ENCODE measurements around the gene QSOX2. TPM values are rescaled to one million over a fixed set of nuclear protein-coding genes. Genes with fewer than 3 reads are reported as not detected.

The QSOX2 gene
- total RNA-seq, 1 donor = 7.1 TPM

DNA sequence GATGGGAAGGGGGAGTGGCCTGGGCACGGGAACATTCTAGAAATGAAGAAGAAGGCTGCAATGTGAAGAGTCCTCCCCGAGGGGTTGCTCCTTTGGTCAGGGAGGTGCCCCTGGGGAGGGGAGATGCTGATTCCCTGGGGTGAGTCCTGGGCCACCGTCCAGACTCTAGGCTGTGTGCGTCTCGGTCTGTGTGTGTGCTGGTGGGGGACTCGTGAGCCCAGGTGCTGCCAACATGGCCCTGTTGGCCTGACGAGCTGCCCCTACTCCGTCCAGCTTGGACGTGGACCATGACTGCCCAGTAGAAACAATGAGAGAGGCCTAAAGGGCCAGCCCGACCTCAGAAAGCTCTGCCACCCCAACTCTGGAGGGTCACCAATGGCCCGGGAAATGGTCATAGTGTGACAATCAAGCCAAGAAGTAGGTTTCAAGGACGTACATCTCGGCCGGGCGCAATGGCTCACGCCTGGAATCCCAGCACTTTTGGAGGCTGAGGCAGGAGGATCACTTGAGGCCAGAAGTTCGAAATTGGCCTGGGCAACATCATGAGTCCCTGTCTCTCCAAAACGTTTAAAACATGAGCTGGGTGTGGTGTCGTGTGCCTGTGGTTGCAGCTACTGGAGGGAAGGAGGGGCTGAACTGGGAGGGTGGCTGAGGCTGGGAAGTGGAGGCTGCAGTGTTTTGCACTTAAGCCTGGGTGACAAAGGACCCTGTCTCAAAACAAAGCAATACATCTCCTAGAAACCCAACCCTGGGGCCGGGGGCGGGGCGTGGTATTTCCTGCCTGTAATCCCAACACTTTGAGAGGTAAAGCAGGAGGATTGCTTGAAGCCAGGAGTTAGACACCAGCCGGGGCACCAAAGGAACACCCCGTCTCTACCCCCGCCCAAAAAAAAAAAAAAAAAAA is 57.7 kb downstream of the QSOX2 start:
- DNase-seq (ENCODE audit: low read depth) = no peak
- no peak overlapping the region for H3K4me3 ChIP-seq (ENCODE audit: low read depth, low read length)
- TF ChIP-seq CTCF (IDR thresholded peaks at IDR 0.05; ENCODE audit: insufficient read depth, low read length) = no peak

DNA sequence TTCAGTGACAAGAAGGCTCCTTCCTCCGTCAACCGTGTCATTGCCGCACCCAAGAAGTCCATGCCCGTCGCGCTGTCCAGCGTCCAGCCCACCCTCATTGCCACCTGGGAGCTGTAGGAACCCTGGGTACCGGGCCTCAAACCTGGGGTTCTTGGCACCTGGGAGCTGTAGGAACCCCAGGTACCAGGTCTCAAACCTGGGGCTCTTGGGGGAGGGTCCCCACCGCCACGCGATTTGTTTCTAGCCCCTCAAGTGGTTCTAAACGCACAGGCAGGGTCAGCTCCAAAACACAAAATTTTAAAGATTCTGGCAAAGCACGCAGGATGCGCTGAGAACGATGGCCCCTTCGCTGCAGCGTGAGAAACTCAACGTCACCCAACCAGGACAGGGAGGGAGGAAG is 58.4 kb downstream of the QSOX2 start:
- no peak for TF ChIP-seq CTCF (IDR thresholded peaks at IDR 0.05; ENCODE audit: insufficient read depth, low read length)
- no peak overlapping the region for H3K4me3 ChIP-seq (ENCODE audit: low read depth, low read length)
- no peak for DNase-seq (ENCODE audit: low read depth)

GRCh38 chr9:136186386-136186785 is 59.2 kb downstream of the QSOX2 start:
- TF ChIP-seq CTCF (IDR thresholded peaks at IDR 0.05; ENCODE audit: insufficient read depth, low read length) = no peak

DNA sequence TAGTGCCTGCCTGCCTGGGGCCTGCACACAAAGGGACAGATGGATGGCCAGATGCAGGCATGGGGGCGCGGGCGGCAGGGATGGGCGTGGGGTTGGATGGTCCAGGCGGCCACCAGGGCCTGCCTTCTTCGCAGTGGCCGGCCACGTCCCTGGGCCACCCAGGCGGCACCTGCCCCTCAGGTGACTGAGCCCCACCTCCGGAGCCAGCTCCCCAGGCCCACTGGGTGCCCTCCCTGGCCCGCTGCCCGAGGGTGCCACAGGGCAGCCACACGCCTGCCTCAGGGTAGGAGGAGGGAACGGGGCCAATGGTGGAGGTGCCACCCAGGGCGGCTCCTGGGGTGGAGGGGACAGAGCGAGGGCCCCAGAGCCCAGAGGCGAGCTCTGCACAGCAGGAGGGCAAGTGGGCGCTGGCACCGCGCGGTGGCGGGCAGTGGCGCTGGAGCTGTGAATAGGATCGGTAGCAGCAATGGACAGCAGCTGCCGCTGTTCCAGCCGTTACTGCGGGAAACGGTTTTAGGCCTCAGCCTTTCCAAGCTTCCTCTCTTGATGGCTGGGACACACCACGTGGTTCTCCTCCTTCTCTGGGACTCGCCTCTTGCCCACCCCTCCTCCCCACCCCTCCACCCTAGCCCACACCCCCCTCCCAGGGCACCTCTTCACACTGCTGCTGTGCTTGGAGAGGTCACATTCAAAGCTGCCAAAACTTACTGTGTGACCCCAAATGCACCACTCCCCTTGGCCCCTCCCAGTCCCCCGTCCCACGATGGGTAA is 59.8 kb downstream of the QSOX2 start:
- TF ChIP-seq CTCF (IDR thresholded peaks at IDR 0.05; ENCODE audit: insufficient read depth, low read length) = no peak
- no peak overlapping the region for H3K4me3 ChIP-seq (ENCODE audit: low read depth, low read length)
- DNase-seq (ENCODE audit: low read depth) = no peak

More at GRCh38 chr9:136186386-136186785, 59.2 kb downstream of the QSOX2 start:
- DNase-seq (ENCODE audit: low read depth) = no peak
- H3K4me3 ChIP-seq (ENCODE audit: low read depth, low read length) = no peak overlapping the region

- no peak for TF ChIP-seq CTCF (IDR thresholded peaks at IDR 0.05; ENCODE audit: insufficient read depth, low read length)
- H3K4me3 ChIP-seq (ENCODE audit: low read depth, low read length) = no peak overlapping the region
- no peak for DNase-seq (ENCODE audit: low read depth)
These were observed 60.5 kb downstream of the QSOX2 start for GRCh38 chr9:136185066-136185465.

DNA sequence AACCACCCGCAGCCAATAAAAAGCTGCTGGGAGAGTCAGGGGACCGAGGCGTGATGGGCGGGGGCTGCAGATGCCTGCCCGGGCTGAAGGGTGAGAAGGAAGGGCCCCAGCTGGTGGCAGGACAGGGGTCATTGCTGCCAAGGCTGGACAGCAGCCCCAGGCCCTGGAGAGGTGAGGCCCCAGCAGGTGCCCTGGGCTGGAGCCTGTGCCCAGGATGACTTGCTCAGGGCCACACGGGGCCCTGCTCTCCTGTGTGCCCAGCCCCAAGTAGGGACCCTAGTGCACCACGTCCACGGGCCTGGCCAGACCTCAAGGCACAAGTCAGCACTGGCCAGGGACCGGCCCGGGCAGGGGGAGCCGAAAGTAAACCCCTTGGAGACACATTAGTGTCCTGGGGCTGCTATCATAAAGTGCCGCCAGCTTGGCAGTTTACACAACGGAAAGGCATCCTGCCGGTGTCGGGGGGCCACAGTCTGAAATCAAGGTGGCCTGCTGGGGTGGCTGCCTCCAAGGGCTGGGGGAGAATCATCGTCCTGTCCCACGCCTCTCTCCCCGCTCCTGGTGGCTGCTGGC is 62.7 kb downstream of the QSOX2 start:
- no peak for DNase-seq (ENCODE audit: low read depth)
- no peak overlapping the region for H3K4me3 ChIP-seq (ENCODE audit: low read depth, low read length)
- TF ChIP-seq CTCF (IDR thresholded peaks at IDR 0.05; ENCODE audit: insufficient read depth, low read length) = no peak
